ENCODE data around the gene SMIM10.
A peak's percentile ranks its signal among the peaks of the same experiment; 100 is the strongest.
"Not testable (repeated sequence)": the region's sequence is repeated elsewhere in the genome, so short reads cannot be mapped to it uniquely, and the experiment has no call there.

SMIM10 gene

DNA sequence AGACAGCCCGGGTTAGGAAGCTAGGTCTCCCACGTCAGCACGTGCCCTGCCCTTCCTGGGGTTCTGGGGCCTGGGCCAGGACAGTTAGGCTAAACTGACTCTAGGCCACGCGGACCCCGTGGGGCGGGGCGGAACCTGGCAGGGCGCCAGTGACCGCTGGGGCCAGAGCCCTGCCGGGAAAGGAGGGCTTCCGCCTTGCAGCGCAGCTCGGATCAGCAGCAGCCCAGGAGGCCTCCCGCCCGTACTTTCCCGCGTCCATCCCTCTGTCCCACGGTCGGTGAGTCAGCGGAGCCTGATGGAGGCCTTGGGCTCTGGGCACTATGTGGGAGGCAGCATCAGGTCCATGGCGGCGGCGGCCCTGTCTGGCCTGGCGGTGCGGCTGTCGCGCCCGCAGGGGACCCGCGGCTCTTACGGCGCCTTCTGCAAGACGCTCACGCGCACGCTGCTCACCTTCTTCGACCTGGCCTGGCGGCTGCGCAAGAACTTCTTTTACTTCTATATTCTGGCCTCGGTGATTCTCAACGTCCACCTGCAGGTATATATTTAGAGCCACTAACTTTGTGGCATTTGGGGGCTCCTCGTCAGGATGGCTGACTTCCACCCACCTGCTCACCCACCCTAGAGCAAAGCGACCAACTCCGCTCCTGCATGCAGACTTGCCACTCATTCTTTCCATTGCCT, at the start of gene SMIM10:
Gene SMIM10 (plus strand): TSS at position 191 of the 681 bp plus-strand sequence. CDS start 105 bp downstream, at position 296.
- DNase-seq = no peak

DNA sequence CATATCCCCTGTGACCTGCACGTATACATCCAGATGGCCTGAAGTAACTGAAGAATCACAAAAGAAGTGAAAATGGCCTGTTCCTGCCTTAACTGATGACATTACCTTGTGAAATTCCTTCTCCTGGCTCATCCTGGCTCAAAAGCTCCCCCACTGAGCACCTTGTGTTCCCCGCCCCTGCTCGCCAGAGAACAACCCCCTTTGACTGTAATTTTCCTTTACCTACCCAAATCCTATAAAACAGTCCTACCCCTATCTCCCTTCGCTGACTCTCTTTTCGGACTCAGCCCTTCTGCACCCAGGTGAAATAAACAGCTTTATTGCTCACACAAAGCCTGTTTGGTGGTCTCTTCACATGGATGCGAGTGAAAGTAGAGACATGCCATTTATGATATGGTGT, 44.4 kb upstream of the SMIM10 start:
- DNase-seq = not testable (repeated sequence)

DNA sequence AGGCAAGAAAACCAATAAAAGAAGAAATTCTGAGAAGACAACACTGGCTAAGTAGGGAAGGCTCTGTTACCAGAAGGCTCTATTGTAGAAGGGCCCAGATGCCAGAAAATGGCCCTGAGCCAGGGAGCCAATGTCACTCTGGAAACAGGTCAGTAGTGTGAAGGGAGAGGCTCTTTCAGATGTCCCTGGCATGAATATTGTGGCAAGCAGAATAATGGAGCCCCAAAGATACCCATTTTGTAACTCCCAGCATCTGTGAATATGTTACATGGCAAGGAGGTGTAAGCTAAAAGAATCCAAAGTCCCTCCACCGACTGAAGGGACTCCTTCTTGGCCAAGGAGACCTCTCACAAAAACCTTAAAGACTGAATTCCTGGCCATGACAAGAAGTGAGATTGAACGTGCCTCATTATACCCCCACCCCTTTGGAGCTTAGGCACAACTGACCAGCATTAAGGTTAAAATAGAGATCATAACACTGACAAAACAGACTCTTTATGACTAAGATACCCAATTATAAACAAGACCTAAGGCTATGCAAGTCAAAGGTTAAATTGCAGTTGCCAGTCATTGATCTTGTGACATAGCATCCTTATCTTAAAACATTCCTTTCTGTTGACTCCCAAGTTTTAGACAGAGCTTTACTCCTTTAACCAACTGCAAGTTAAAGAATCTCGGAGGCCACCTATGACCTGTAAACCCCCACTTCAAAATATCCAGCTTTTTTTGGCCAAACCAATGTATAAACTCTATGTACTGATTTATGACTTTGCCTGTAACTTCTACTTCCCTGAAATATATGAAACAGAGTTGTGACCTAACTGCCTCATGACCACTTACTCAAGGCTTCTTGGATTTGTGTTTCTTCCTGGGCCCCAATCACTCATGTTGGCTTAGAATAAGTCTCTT, 42.2 kb upstream of the SMIM10 start:
- DNase-seq = no peak

DNA sequence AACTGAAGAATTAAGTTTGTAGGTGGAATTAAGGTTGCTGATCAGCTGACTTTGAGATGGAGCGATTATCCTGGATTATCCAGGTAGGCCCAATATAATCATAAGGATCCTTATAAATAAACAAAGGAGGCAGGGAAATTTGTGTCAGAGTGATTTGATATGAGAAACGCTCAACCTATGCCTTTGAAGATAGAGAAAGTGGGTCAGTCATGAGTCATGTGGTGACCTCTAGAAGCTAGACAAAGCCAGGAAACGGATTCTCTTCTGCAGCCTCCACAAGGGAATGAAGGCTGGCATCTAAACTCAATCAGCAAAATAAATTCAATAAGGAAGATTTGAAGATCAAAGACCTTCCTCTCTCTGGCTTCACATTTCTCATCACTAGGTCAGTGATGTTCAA, 41.5 kb upstream of the SMIM10 start:
- no peak for DNase-seq

DNA sequence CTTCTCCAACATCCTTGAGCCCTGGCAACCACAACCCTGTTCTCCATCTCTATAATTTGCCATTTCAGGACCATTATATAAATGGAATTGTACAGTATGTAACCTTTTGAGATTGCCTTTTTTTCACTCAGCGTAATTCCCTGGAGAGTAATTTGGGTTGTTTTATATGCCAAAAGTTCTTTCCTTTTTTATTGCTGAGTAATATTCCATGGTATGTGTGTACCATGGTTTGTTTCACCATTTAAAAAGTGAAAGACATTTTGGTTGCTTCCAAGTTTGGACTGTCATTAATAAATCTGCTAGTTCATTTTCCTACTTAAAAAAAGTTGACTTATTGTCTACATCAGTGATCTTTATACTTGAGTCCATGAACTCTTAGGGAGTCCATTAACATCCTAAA, 33.0 kb upstream of the SMIM10 start:
- no peak for DNase-seq

DNA sequence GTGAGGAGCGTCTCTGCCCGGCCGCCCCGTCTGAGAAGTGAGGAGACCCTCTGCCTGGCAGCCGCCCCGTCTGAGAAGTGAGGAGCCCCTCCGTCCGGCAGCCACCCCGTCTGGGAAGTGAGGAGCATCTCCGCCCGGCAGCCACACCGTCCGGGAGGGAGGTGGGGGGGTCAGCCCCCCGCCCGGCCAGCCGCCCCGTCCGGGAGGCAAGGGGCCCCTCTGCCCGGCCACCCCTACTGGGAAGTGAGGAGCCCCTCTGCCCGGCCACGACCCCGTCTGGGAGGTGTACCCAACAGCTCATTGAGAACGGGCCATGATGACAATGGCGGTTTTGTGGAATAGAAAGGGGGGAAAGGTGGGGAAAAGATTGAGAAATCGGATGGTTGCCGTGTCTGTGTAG, 30.4 kb upstream of the SMIM10 start:
- DNase-seq = not testable (repeated sequence)

DNA sequence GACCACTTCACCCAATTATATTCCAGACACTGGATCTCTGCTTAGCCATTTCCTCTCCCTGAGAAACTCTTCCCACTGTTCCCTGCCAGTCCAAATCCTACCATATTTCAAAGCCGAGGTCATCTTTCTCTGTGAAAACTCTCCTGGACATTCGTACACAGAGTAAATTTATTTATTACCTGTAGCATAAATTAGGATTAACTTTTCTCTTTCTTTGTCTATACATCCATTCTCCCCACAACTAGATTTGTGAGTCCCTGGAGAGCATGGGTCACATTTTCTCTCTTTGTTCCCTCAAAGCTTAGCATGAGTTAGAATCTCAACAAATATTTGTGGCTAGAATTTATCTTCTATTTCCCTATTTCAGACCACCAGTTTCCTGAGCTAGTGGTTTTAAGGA, 27.8 kb upstream of the SMIM10 start:
- DNase-seq = no peak

DNA sequence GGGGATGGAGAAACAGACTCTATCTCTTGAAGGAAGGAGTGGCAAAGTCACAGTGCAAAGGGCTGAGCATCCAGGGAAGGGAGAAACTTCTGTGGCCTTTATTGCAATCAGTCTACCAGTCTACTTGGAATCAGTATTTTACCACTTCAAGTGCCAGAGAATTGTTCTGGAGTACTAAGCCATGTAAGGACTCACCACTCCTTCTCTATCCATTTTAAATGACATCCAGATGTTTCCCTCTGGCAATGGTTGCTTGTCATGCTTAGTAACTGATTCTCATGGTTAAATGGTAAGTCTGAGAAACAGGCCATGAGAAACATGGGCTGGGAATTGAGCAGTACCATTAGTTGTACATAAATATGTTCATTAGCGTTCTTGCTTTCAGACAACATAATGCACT, 21.1 kb upstream of the SMIM10 start:
- DNase-seq = no peak

DNA sequence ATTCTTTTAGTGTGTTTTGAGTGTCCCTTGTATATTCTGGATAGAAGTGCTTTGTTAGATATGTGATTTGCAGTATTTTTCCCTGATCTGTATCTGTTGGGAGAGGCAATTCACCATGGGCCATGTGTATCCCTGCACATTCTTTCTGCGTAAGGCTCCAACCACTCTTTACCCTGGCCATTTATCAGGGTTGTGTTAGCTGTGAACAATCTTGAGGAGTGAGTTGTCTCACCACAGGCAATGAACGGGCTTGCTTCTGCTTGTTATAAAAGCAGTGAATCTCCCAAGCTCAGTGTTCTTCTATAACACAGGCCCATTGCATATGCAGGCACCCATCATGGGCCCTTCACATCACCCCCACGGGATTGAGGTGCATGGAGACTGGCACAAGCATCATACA, 18.9 kb upstream of the SMIM10 start:
- no peak for DNase-seq

DNA sequence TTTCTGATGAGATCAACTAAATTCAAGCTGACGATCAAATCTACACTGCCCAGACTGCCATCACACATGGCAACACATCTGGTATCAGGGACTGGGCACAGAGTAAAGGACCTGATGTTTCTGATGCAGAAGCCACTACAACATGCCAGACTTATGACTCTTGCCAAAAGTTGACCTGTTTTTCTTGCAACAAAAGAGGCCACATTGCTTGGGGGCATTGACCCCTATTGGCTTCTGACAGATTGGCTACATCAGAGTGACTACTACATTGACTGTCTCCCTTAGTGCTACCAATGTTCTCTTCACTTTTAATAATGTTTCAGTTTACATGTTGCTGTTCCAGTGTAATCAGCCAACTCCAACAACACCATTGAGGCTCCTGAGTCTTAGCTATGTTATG, 15.3 kb upstream of the SMIM10 start:
- no peak for DNase-seq

DNA sequence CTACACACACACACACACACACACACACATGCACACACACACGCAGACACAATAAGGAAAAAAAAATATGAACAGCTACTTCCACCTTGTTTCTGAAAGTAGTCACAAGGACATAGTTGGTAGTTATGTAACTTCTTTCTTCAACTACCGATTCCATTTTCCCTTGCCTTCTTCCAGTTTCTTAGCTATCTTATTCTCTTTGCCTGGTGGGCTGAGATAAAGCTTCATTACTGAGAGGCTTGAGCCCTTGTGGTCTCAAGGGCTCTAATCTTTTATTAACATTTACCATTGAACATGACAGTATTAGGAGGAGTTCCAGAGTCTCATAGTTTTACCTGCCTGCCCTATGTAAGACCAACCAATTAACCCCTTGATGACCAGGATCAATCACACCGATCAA, 8.9 kb upstream of the SMIM10 start:
- no peak for DNase-seq

DNA sequence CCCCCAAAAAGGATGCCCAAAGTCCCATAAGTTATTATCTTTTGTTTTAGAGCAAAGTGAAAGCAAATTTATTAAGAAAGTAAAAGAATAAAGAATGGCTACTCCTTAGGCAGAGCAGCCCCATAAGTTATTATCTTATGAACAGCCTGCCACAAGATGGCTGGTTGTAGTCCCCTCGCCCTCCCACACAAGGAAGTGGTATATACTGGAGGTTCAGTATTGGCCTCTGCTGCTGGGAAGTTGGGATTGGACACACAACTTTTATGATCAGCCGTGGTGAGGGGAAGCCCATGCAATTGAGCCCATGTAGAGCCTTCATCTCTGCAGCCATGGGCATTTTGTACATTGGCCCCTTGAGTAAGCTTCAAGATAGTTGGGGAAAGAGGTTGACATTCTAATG, 8.0 kb upstream of the SMIM10 start:
- no peak for DNase-seq

DNA sequence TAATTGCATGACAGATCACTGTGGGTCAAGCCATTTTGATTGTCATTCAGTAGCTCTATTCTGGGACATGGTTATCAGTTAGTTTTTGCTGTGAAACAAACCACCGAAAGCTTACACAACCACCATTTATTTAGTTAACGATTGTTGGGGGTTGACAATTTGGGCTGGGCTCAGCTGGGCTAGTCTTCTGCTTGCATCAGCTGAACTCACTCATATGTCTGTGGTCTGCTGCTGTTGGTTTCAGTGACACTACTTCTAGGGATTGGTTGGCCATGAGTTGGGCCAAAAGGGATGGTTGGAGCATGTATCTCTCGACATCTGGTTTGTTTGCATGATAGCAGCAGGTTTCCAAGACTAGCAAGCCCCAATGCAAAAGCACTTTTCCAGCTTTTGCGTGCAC, 5.3 kb upstream of the SMIM10 start:
- DNase-seq = no peak

DNA sequence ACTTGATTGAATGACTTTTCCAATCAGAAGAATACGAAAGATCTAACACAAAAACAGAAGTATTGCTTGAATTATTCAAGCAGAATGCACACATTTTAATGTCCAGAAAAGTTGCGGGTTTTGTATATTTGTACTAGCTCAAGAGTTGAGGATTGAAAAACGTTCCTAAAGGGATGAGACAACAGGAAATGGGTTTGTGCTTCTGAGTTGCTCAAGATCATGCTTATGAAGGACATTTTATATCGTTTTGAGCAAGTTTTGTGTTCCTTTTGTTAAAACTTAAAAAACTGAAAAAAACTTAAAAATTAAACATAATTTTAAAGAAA, 353 bp upstream of the SMIM10 start:
- no peak for DNase-seq

DNA sequence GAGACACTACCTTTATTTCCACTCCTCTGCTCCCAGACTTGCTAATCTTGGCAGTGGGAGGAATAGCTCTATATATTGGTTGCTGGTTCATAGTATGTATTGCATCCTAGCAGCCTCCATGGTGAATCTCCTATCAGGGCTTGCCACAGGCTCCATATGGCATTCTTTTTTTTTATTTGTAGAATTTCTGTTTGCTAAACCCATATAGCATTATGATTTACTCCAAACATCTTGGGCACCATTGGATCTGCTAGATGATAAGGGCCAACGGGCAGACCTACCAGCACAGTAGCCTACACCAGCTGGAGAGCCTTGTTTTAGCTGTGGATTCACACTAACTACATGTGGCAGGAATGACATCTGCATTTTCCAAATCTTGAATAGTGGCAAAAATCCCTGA, 6.9 kb downstream of the SMIM10 start:
- no peak for DNase-seq

DNA sequence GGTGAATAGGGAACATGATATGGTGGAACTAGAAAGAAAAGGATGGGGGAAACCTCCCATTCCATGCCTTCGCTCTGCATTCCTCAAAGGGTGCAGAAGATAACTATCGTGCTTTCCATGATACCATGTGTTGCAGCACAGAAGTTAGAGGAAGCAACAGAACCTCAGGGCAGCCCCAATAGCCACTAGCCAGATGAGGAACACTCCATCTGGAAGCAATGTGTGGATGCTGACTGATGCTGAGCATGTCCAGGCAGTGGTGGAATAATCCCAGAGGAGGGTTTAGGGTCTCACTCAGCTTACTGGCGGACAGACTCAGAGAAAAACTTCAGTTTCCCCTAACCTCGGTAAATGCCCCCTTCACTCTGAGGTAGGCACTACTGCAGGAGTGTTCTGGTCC, 7.5 kb downstream of the SMIM10 start:
- no peak for DNase-seq

DNA sequence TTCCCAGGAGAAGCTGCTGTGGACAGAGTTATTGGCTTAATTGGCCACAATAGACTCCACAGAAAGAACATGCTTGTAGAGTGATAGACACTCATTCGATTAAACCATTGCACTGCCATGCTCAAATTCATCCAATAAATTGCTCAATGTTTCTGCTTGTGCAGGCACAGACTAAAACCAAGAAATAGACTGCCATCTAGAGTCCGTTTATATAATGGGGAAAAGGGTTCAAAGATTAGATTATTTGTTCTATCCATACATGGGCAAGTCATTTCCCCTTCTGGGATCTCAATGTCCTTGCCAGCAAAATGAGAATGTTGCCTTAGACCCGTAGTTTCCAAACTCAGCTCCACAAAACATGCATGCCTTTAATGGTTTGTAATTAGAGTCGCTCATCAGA, 8.7 kb downstream of the SMIM10 start:
- no peak for DNase-seq

DNA sequence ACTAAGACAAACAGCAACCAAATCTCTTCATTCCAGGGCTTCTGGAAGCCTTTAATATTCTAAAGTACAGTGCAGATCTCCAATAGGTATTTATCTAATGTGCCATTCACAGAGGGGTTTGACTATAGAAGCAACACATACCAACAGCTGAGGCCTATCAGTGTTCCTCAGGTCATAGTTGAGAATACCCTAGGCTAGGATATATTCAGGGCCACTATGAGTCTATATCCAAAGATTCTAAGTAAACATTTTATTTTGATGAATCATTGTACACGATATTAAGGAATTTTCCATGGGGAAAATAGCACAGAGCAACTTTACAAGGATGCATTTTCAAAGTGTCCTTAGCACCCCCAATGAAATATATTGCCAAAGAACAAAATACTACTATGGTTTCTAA, 9.7 kb downstream of the SMIM10 start:
- DNase-seq = no peak

DNA sequence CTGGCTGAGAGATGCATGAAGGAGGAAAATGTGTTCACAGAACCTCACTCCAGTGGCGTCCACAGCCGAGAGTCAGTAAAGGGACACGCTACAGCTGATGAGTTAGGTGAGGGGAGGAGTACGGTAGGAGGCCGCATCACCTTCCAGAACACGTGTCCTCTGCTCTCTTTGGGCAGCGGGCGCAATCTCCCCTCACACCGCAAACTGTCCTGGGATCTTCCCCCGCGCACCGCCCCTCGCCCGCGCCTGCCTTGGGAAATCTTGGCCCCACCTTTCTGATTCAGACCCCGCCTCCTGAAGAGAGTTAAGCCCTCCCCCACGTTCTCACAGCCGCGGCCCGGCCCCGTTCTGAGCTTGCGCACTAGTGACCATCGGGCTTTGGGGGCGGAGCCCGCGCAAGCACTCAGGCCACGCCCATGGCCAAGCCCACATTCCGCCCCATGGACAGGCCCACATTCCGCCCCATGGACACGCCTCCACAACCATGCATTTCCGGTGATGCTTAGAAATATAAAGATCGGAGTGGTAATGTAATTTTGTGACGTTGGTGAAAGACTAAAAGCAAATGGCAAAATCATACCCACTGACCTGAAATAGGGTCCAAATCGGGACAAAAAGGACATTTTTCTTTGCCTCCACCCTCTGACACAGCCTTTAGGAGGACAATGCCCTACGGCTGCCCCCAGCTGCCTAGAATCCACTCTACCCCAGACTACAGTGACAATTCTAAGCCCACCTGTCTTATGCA, 13.3 kb downstream of the SMIM10 start:
- DNase-seq = peak; percentile 4

DNA sequence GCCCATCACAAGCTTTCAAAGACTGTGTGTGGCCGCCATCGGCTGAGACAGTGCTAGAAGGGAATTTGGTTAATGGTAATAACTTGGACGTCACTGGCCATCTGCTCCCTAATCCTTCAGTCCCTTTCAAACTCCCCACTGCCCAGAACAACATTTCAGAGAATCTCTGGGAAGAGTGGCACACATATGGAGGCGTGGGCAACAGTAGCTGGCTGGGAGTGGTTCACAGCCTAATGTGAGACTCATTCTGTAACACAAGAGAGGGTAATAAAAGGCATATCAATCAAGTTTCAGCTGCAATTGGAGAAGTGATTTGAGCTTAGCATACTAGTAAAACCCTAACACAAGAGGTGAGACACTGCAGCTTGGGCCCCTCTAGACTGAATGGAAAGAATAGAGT, 15.4 kb downstream of the SMIM10 start:
- no peak for DNase-seq

DNA sequence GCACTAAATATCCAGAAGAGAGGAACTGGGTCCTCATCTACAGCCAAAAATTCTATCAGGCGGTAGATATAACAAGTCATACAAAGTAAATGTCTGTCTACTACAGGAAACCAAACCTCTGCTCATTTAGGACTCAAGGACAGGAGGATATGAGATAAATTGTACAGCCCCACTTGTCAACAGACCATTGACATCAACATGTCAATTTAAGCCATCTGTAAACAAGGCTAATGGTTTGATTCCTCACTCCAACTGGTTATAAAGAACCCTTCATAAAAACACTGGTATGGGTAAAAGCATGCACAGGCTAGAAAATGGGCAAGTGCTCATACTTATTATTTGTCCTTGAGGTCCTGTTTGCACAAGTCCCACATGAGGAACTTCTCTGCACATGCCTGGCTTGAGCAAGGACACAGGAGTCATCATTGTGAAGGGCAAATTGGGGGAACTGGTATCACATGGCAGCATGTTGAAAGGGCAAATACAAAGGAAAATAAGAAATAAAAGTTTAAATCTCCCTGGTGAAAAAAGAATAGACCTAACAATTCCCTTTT, 18.3 kb downstream of the SMIM10 start:
- no peak for DNase-seq

DNA sequence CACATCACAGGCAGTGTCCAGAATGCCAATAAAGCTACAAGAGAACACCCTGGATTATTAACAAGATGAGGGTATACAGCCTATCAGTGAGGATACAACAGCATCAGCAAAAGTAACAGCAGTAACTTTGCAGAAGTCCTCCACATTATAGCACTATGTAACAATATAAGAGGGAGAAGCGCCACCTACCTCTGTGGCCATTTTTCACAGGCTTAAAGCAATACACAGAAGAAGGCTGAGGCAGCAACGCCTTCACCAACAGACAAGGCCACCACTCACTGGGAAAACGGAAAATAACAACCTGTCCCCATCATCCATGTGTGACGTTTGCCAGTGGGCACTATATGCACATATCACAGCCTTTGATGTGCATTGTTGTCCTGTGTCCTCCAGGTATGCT, 19.0 kb downstream of the SMIM10 start:
- no peak for DNase-seq

DNA sequence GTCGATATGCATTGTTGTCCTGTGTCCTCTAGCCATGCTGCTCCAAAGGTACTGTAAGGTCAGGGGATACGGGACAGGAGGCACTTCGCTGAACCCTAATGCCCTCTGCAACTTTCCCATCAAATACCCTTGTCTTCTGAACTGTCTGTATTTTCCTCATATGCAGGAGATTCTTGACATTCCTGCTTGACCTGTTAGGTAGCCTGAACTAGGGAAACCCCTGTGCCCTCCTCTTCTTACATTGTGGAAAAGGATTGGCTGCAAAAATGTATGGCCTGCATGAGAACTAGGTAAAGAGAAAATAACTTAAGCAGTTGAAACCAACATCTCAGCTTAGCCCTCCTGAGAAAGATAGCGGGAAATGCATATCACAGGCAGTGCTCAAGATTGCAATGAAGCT, 20.1 kb downstream of the SMIM10 start:
- no peak for DNase-seq

Measured in cortex of kidney (tissue), 1 donor.